Ascending aorta (tissue), 2 donors: ENCODE results near the gene MMP23B. TPM values are rescaled to one million over a fixed set of nuclear protein-coding genes. Genes with fewer than 3 reads are reported as not detected.

Source experiments
- DNase-seq, 2 donors: peaks; one replicate each; pipeline ENCODE4 v3.0.0-alpha.2; 2019; ENCODE audit warnings: low spot score in 2 of 2
- H3K27ac ChIP-seq, 2 donors: fragments of 200-600 bp; sonication (generic); one replicate each; pipeline ENCODE4 v1.5.1; 2016 to 2017; ENCODE audit warnings: mild to moderate bottlenecking in 1 of 2
- H3K27me3 ChIP-seq: fragments of 200-600 bp; sonication (generic); one replicate; pipeline ENCODE4 v1.5.1; 2017
- H3K36me3 ChIP-seq, 2 donors: fragments of 200-600 bp; sonication (generic); one replicate each; pipeline ENCODE4 v1.5.1; 2016
- H3K4me1 ChIP-seq, 2 donors: fragments of 200-600 bp; sonication (generic); one replicate each; pipeline ENCODE4 v1.5.1; 2016 to 2017; ENCODE audit warnings: mild to moderate bottlenecking in 1 of 2
- H3K4me3 ChIP-seq, 2 donors: fragments of 200-600 bp; sonication (generic); one replicate each; pipeline ENCODE4 v1.5.1; 2016 to 2017; ENCODE audit warnings: mild to moderate bottlenecking in 1 of 2
- H3K9me3 ChIP-seq, 2 donors: fragments of 200-600 bp; sonication (generic); one replicate each; pipeline ENCODE4 v1.5.1; 2016
- intact Hi-C: fragments of 100-400 bp; cut with DNase I; formaldehyde crosslinking; loops from one replicate; pipeline ENCODE4 v1.15.1; 2023
- total RNA-seq: library from RNA; depleted of rRNA; stranded (reverse); fragments of >200 nt; gene quantifications from one replicate; pipeline ENCODE4 v1.1.0, GENCODE V29; 2016
- TF ChIP-seq, protein P1 (sequence below), 3 experiments: fragments of 200-600 bp in 2 of 3; fragments of 450-650 bp in 1 of 3; sonication (generic) in 2 of 3; IDR thresholded peaks; one replicate each; pipeline ENCODE4 v1.5.1; 2016 to 2019; ENCODE audit warnings: antibody characterized with exemption in 3 of 3, mild to moderate bottlenecking in 1 of 3, moderate library complexity in 1 of 3

The MMP23B gene
- total RNA-seq, 1 donor from 2014 or later, result 71.3 TPM

DNA sequence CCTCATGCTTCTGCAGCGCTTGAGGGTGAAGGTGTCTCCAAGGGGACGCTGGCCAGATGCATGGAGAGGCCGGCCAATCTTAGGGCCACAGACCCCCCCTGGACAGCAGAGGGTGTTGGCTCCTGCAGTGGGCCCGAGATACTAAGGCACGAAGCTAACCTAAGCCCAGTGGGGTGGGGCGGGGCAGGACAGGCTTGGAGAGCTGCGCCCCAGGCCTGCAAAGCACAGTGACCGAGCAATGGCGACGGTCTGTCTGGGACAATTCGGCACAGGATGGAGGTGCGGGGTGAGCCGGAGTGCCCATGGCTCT is 33.3 kb upstream of the MMP23B start:
- peaks cover 6% of the 10 kb centered on the region for H3K27me3 ChIP-seq
- peaks cover 4 to 5% of the 10 kb centered on the region in 2 donors for H3K4me1 ChIP-seq
- no peak overlapping the region for H3K4me3 ChIP-seq
- TF ChIP-seq, protein P1, sequence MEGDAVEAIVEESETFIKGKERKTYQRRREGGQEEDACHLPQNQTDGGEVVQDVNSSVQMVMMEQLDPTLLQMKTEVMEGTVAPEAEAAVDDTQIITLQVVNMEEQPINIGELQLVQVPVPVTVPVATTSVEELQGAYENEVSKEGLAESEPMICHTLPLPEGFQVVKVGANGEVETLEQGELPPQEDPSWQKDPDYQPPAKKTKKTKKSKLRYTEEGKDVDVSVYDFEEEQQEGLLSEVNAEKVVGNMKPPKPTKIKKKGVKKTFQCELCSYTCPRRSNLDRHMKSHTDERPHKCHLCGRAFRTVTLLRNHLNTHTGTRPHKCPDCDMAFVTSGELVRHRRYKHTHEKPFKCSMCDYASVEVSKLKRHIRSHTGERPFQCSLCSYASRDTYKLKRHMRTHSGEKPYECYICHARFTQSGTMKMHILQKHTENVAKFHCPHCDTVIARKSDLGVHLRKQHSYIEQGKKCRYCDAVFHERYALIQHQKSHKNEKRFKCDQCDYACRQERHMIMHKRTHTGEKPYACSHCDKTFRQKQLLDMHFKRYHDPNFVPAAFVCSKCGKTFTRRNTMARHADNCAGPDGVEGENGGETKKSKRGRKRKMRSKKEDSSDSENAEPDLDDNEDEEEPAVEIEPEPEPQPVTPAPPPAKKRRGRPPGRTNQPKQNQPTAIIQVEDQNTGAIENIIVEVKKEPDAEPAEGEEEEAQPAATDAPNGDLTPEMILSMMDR (IDR thresholded peaks at IDR 0.05), result no peak
- intact Hi-C loops, result no loop called here
- no peak for DNase-seq
- H3K36me3 ChIP-seq, result no peaks in the 10 kb centered on the region
- H3K9me3 ChIP-seq, result no peaks in the 10 kb centered on the region
- no peak overlapping the region for H3K27ac ChIP-seq

DNA sequence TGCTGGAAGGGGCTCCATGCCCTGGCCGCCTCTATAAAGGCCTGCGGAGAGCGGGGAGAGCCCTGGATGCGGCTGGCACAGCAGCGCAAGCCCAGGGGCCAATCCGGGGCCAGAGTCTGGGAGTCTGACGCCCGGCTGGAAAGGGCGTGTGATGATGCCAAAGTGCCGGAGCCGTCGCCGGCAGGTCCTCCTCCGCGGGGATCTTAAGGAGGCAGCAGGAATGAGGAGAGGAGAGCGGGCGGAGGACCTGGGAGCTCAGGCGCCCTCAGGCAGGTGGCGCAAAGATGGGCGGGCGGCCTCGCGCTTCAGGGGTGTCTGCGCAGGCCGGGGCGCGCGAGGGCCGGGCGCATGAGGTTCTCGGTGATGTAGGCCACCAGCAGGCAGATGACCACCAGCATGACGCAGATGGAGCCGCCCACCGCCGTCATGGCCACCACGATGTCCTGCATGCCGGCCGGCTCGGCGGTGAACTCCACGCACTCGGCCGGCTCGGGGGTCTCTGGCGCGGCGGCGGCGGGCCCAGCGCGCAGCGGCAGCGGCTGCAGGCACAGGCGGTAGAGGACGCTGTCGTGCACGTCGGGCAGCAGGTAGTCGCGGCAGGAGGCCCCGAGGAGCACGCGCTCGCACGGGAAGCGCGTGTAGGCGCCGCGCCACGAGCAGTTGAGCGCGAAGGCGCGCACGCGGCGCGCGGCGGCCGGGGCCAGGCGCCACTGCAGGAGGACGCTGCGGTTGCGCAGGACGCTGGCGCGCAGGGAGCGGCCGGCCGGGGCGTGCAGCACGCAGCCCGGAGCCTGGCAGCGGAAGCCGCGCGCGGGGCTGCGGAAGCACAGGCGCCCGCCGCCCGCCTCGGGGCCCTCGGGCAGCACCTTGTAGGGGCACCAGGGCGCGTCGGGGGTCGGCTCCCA is 32.7 kb upstream of the MMP23B start:
- H3K27me3 ChIP-seq, result peaks cover 6% of the 10 kb centered on the region

DNA sequence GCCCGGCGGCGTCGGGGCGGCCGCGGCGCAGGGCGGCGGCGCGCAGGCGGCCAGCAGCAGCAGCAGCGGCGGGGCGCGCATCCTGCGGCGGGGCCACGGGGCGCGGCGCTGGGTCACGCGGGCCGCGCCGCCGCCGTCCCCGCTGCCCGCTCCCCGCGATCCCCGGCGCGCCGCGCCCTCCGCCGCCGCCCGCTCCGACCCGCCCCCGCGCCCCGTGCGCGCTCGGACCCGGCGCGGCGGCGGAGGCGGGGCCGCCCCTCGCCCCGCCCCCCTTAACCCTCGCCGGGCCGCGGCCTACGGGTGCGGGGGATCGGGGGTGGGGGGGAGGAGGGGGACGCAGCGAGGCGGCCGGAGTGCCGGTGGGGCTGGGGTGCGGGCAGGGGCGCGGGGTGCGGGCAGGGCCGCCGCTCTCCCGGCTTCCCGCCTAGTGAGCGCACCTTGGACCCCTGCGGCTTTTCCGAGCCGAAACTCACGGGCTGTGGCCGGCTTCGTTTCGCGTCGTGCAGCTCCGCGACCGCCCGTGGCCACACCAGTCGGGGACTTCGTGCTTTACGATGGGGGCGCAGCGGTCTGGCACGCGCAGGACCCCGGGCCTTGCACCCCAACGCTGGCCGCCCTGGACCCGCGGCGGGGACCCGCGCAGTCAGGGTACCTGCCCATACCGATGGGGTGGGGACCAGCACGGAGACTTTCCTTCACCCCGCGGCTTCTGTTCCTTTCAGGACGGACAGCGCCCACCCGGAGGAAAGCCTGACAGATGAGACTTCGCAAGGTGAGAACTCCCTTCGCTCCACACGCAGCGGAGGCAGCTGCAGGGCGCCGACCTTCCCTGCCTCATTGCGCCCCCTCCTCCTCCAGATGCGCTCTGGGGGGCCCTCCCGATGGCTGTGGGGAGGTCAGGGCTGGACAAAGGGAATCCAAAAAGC is 31.8 kb upstream of the MMP23B start, which contains the start of gene FNDC10:
Gene FNDC10 (minus strand): TSS at position 201 of the 926 bp plus-strand sequence. CDS start 120 bp downstream, at position 81.
- H3K27ac ChIP-seq, result no peak within 1 kb of the TSS
- H3K27me3 ChIP-seq, result peaks cover 6% of the 10 kb centered on the region
- DNase-seq, result no peak
- no peaks in the 10 kb centered on the region for H3K9me3 ChIP-seq
- TF ChIP-seq, protein P1 (IDR thresholded peaks at IDR 0.05), result no peak
- intact Hi-C loops, result no loop called here
- H3K4me1 ChIP-seq, result peaks cover 4 to 5% of the 10 kb centered on the region in 2 donors
- H3K36me3 ChIP-seq, result no peaks in the 10 kb centered on the region
- H3K4me3 ChIP-seq, result peak within 1 kb of the TSS; percentile 44 to 60

More for the DNA sequence above, 32.7 kb upstream of the MMP23B start:
- Histone ChIP-seq H3K27ac (no peak overlapping the region), H3K9me3 (no peaks in the 10 kb centered on the region), H3K4me1 (peaks cover 4 to 5% of the 10 kb centered on the region in 2 donors), H3K4me3 (peak overlapping the region; percentile 7 to 53), H3K36me3 (no peaks in the 10 kb centered on the region)
- TF ChIP-seq, protein P1 (IDR thresholded peaks at IDR 0.05), result no peak
- no peak for DNase-seq
- intact Hi-C loops, result no loop called here

DNA sequence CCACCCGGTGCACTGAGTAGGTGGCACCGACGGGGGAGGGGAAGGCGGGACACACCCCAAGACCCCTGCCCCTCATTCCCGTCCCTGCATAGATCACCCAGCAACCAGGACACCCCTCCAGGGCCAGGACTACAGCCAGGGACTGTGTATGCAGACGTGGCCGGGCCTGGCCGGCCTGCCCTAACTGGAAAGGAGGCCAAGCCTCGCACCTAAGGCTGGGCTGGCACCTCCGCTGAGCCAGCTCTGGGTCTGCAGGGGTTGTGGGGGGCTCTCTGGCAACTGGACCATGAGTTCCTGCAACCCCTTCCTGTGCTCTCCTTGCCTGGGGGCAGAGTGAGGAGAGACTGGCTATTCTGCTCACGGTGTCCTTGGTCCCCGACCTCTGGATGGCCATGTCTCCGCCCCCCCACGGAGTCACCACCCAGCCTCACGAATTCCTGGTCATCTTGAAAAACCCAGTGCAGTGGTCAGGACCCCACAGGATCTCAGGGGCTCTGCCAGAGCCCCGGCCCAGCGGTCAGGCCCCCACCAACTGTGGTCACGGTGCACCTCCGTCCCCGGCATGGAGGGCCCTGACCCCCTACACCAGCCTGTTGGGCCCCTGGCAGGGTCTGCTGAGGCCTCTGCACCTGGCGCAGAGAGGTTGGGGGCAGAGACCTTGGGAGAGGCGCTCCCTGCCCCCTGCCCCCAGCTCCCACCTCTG is 31.0 kb upstream of the MMP23B start:
- Histone ChIP-seq H3K36me3 (no peaks in the 10 kb centered on the region), H3K4me3 (peak overlapping the region in 1 of 2 donors; percentile 60), H3K4me1 (peaks cover 4 to 5% of the 10 kb centered on the region in 2 donors), H3K27me3 (peaks cover 6% of the 10 kb centered on the region), H3K27ac (no peak overlapping the region), H3K9me3 (no peaks in the 10 kb centered on the region)
- TF ChIP-seq, protein P1 (IDR thresholded peaks at IDR 0.05), result no peak
- intact Hi-C loops, result no loop called here
- DNase-seq, result no peak
